OCI-LY7 (cell line): ENCODE data around the gene CREB3. TPM values are rescaled to one million over a fixed set of nuclear protein-coding genes. Genes with fewer than 3 reads are reported as not detected.
A peak's percentile ranks its signal among the peaks of the same experiment; 100 is the strongest.

Experiments used
- BruUV-seq: library from RNA; stranded (reverse); fragments of 400-500 nt; replicated peaks from 2 replicates; lab custom pipeline; 2021; lab: Mats Ljungman, UMichigan
- CTCF ChIA-PET: fragments of 300-600 bp; sonication (Branson Sonifier 250); formaldehyde crosslinking; loops from one replicate; lab custom pipeline; 2022; ENCODE audit warnings: antibody characterized with exemption; ENCODE audit not compliant: unreplicated experiment; lab: Charles Lee
- POLR2A ChIA-PET: fragments of 300-600 bp; sonication (Branson Sonifier 250); formaldehyde crosslinking; loops from one replicate; lab custom pipeline; 2022; ENCODE audit warnings: antibody characterized with exemption; lab: Charles Lee
- DNase-seq: peaks from one replicate; pipeline ENCODE4 v3.0.0-alpha.2; 2015; ENCODE audit warnings: low spot score
- H2AFZ ChIP-seq: fragments of 200-600 bp; sonication (generic), shearing (Covaris generic); 2 replicates; pipeline ENCODE4 v1.6.1; 2014; ENCODE audit warnings: mild to moderate bottlenecking, antibody characterized with exemption, low read length, moderate library complexity
- H3K27ac ChIP-seq: fragments of 200-600 bp; sonication (generic); 2 replicates; pipeline ENCODE4 v1.5.1; 2014; ENCODE audit warnings: mixed run types, low read depth, mild to moderate bottlenecking, moderate library complexity, low read length, inconsistent platforms; ENCODE audit not compliant: poor library complexity, severe bottlenecking
- H3K36me3 ChIP-seq: fragments of 200-600 bp; sonication (generic); 2 replicates; pipeline ENCODE4 v1.6.1; 2014; ENCODE audit warnings: mild to moderate bottlenecking, antibody characterized with exemption, low read length, moderate library complexity, mixed read lengths; ENCODE audit not compliant: insufficient read depth
- H3K4me1 ChIP-seq: fragments of 200-600 bp; sonication (generic); 2 replicates; pipeline ENCODE4 v1.5.1; 2014; ENCODE audit warnings: mild to moderate bottlenecking, low read length; ENCODE audit not compliant: insufficient read depth, poor library complexity, severe bottlenecking
- H3K4me2 ChIP-seq: fragments of 200-600 bp; sonication (generic); 2 replicates; pipeline ENCODE4 v1.6.1; 2014; ENCODE audit warnings: mild to moderate bottlenecking, low read length
- H3K4me3 ChIP-seq: fragments of 200-600 bp; sonication (generic); 2 replicates; pipeline ENCODE4 v1.5.1; 2014; ENCODE audit warnings: mild to moderate bottlenecking, low read depth, low read length; ENCODE audit not compliant: poor library complexity, severe bottlenecking
- H3K79me2 ChIP-seq: fragments of 200-600 bp; sonication (generic); 2 replicates; pipeline ENCODE4 v1.6.1; 2016; ENCODE audit warnings: low read depth, mild to moderate bottlenecking, low read length, moderate library complexity, mixed read lengths; ENCODE audit not compliant: insufficient read depth
- H3K9me2 ChIP-seq: fragments of 200-600 bp; sonication (generic); 2 replicates; pipeline ENCODE4 v1.6.1; 2016; ENCODE audit warnings: mild to moderate bottlenecking, low read length, mixed read lengths; ENCODE audit not compliant: insufficient read depth
- H3K9me3 ChIP-seq: fragments of 200-600 bp; sonication (generic); 2 replicates; pipeline ENCODE4 v1.6.1; 2014; ENCODE audit warnings: mild to moderate bottlenecking, mixed run types, low read length, mixed read lengths
- H4K20me1 ChIP-seq: fragments of 200-600 bp; sonication (generic); 2 replicates; pipeline ENCODE4 v1.6.1; 2014; ENCODE audit warnings: mild to moderate bottlenecking, antibody characterized with exemption, low read length, moderate library complexity, mixed read lengths; ENCODE audit not compliant: insufficient read depth
- CTCF ChIP-seq: fragments of 200-600 bp; sonication (generic); conservative IDR thresholded peaks from 2 replicates; pipeline ENCODE4 v1.5.1; 2014; ENCODE audit warnings: mild to moderate bottlenecking, antibody characterized with exemption, low read length, moderate library complexity, mixed read lengths
- EZH2phosphoT487 ChIP-seq: fragments of 200-600 bp; sonication (generic); IDR thresholded peaks from 2 replicates; pipeline ENCODE4 v1.6.1; 2018; ENCODE audit warnings: low read depth, borderline replicate concordance, mild to moderate bottlenecking, mixed run types, antibody characterized with exemption, low read length, moderate library complexity, mixed read lengths
- intact Hi-C: fragments of 100-400 bp; cut with micrococcal nuclease; formaldehyde crosslinking; loops from one replicate; pipeline ENCODE4 v1.10.0; 2022; ENCODE audit not compliant: unreplicated experiment
- total RNA-seq, 2 experiments: library from RNA; depleted of rRNA in 1 of 2; stranded (reverse); fragments of >200 nt in 1 of 2; shearing (Covaris generic) in 1 of 2; gene quantifications; 2 replicates each; pipeline ENCODE4 v1.2.3, GENCODE V29; 2014 to 2022

Gene CREB3
- total RNA-seq, 2 experiments from 2014 or later, result 18.2 to 23.0 TPM

- TSS peak; percentile 62 for BruUV-seq
- peaks cover 36% of the 10 kb centered on the region for H3K36me3 ChIP-seq
- H2AFZ ChIP-seq, result peak overlapping the region; percentile 79; the same call in 1 of the 2 replicates
- intact Hi-C loops, result loop anchor here (1.0 to 2.0 kb wide), 2 partner anchors 12 to 66 kb away; partner anchors contain the start of gene HINT2
- no peaks in the 10 kb centered on the region for H3K9me2 ChIP-seq
- no peaks in the 10 kb centered on the region for H3K9me3 ChIP-seq
- CTCF ChIA-PET, result interaction anchor here (0.6 to 2.3 kb wide), 10 partner anchors 8 to 98 kb away, joined by 3 to 8 read pairs (median 4); partner anchors contain the start of gene ARHGEF39
- peaks cover 14% of the 10 kb centered on the region; the same call in 1 of the 2 replicates for H4K20me1 ChIP-seq
- peak; percentile 48 for DNase-seq
- POLR2A ChIA-PET, result interaction anchor here (0.5 to 4.3 kb wide), 22 partner anchors 8 to 102 kb away, joined by 3 to 38 read pairs (median 4); partner anchors contain the start of genes ARHGEF39, CREB3, HINT2 and SPAG8
- H3K79me2 ChIP-seq, result peaks cover 39% of the 10 kb centered on the region
- TF ChIP-seq CTCF (no peak), EZH2phosphoT487 (no peak)
- H3K4me2 ChIP-seq, result peak overlapping the region; percentile 98
- peak overlapping the region; percentile 89 for H3K4me3 ChIP-seq
- peak overlapping the region; percentile 51 for H3K27ac ChIP-seq
- H3K4me1 ChIP-seq, result peaks cover 55% of the 10 kb centered on the region
Observed at GRCh38 chr9:35748242-35748857, 15.9 kb downstream of the CREB3 start.

DNA sequence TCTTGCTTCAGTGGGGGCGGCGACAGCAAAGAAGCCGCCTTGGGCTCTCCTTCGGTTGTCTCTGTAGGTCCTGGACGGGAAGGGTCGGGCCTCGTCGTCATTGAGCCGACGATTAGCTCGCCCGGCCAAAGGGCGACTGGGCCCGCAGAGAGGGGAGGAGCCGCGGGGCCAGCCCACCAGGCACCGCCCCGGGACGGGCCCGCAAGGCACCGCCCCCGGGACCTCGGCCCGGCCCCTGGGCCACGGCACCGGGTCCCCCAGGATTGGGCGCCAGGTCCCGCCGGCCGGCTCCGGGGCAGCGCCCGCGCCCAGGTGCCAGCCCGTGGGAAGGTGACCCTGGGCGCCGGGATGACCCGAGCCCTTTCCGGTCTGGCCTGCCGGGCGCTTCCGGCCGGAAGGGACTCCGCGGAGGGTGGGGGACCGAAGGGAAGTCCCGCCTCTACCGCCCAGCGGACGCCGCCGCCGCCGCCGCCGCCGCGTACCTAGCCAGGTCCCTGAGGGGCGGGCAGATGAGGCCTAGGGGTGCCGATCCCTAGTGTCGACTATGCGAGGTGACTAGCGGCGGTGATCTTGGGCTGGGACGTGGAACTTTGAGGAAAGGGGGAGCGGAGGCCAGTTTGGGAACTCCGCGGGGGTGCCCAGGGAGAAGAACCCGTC is 16.5 kb downstream of the CREB3 start, which contains the start of the genes GBA2 and RGP1:
Gene GBA2 (minus strand): TSS at position 371 of the 657 bp plus-strand sequence. CDS start 524 bp downstream, outside the sequence.
Gene RGP1 (plus strand): TSS at position 430 of the 657 bp plus-strand sequence. CDS start 469 bp downstream, outside the sequence.
- POLR2A ChIA-PET, result interaction anchor here (0.5 to 4.3 kb wide), 21 partner anchors 8 to 130 kb away, joined by 3 to 38 read pairs (median 4); partner anchors contain the start of genes ARHGEF39, CREB3, HINT2 and SIT1
- H3K4me2 ChIP-seq, result peak within 1 kb of the TSS; percentile 98
- peak; percentile 79 for DNase-seq
- H3K4me3 ChIP-seq, result peak within 1 kb of the TSS; percentile 89
- H3K9me3 ChIP-seq, result no peaks in the 10 kb centered on the region
- no TSS peak for BruUV-seq
- H2AFZ ChIP-seq, result peak within 1 kb of the TSS; percentile 79
- TF ChIP-seq EZH2phosphoT487 (no peak), CTCF (no peak)
- H3K4me1 ChIP-seq, result peaks cover 51% of the 10 kb centered on the region
- CTCF ChIA-PET, result interaction anchor here (0.6 to 2.3 kb wide), 10 partner anchors 8 to 404 kb away, joined by 3 to 8 read pairs (median 4); partner anchors contain the start of gene ARHGEF39
- peaks cover 39% of the 10 kb centered on the region for H3K79me2 ChIP-seq
- H3K27ac ChIP-seq, result peak within 1 kb of the TSS; percentile 51
- peaks cover 35% of the 10 kb centered on the region for H3K36me3 ChIP-seq
- intact Hi-C loops, result loop anchor here (1.0 to 2.0 kb wide), 2 partner anchors 13 to 66 kb away; partner anchors contain the start of gene HINT2
- H4K20me1 ChIP-seq, result peaks cover 14% of the 10 kb centered on the region; the same call in 1 of the 2 replicates
- no peaks in the 10 kb centered on the region for H3K9me2 ChIP-seq
